NCI-H2107 treated with DMSO at 0.1 percent for 48 hours (cell line): ENCODE data around the gene ZNF281.

Experiments used
- DNase-seq: peaks from one replicate; lab custom pipeline; 2025; ENCODE audit not compliant: unreplicated experiment; lab: John Stamatoyannopoulos, UW

The ZNF281 gene

GRCh38 chr1:200392625-200393185 is 17.1 kb downstream of the ZNF281 start:
- no peak for DNase-seq

GRCh38 chr1:200391747-200392146 is 18.1 kb downstream of the ZNF281 start:
- DNase-seq = no peak

GRCh38 chr1:200388791-200389190 is 21.0 kb downstream of the ZNF281 start:
- DNase-seq = no peak

- DNase-seq = no peak
Measured at GRCh38 chr1:200386416-200386815, 23.4 kb downstream of the ZNF281 start.

GRCh38 chr1:200384818-200385390 is 24.9 kb downstream of the ZNF281 start:
- DNase-seq = no peak

- no peak for DNase-seq
Measured at GRCh38 chr1:200381256-200381984, 28.4 kb downstream of the ZNF281 start.

GRCh38 chr1:200380589-200381021 is 29.2 kb downstream of the ZNF281 start:
- DNase-seq = no peak

GRCh38 chr1:200379940-200380588 is 29.8 kb downstream of the ZNF281 start:
- DNase-seq = no peak

GRCh38 chr1:200379432-200379757 is 30.4 kb downstream of the ZNF281 start:
- DNase-seq = no peak

- no peak for DNase-seq
Measured at GRCh38 chr1:200378096-200378495, 31.7 kb downstream of the ZNF281 start.

GRCh38 chr1:200376528-200376927 is 33.3 kb downstream of the ZNF281 start:
- no peak for DNase-seq

- no peak for DNase-seq
Measured at GRCh38 chr1:200374569-200375295, 35.1 kb downstream of the ZNF281 start.

GRCh38 chr1:200373811-200374231 is 36.0 kb downstream of the ZNF281 start:
- no peak for DNase-seq

- DNase-seq = no peak
Measured at GRCh38 chr1:200372885-200373181, 37.0 kb downstream of the ZNF281 start.

GRCh38 chr1:200372095-200372884 is 37.5 kb downstream of the ZNF281 start:
- no peak for DNase-seq

GRCh38 chr1:200369706-200370105 is 40.1 kb downstream of the ZNF281 start:
- peak; percentile 84 for DNase-seq

GRCh38 chr1:200369131-200369530 is 40.7 kb downstream of the ZNF281 start:
- DNase-seq = no peak

GRCh38 chr1:200368556-200368955 is 41.3 kb downstream of the ZNF281 start:
- no peak for DNase-seq

- DNase-seq = no peak
Measured at GRCh38 chr1:200367841-200368534, 41.8 kb downstream of the ZNF281 start.

- DNase-seq = no peak
Measured at GRCh38 chr1:200366577-200367253, 43.1 kb downstream of the ZNF281 start.
